PC-9 (cell line): ENCODE data around the gene DPYD. TPM values are rescaled to one million over a fixed set of nuclear protein-coding genes. Genes with fewer than 3 reads are reported as not detected.

Source experiments
- BruUV-seq: library from RNA; stranded (reverse); fragments of 400-500 nt; replicated peaks from 2 replicates; lab custom pipeline; 2021; lab: Mats Ljungman, UMichigan
- CTCF ChIA-PET: fragments of 300-600 bp; sonication (Branson Sonifier 250); formaldehyde crosslinking; loops from one replicate; lab custom pipeline; 2022; ENCODE audit warnings: antibody characterized with exemption; lab: Charles Lee
- POLR2A ChIA-PET: fragments of 300-600 bp; sonication (Branson Sonifier 250); formaldehyde crosslinking; loops from one replicate; lab custom pipeline; 2022; ENCODE audit warnings: antibody characterized with exemption; ENCODE audit not compliant: unreplicated experiment; lab: Charles Lee
- DNase-seq, 2 experiments: peaks; one replicate each; pipeline versions ENCODE4 v3.0.0 to v3.0.0-alpha.2; 2015 to 2022; ENCODE audit warnings: mixed read lengths in 1 of 2
- H2AFZ ChIP-seq: fragments of 200-600 bp; sonication (generic); 2 replicates; pipeline ENCODE4 v1.8.1; 2017; ENCODE audit warnings: antibody characterized with exemption
- H3F3A ChIP-seq: fragments of 200-600 bp; sonication (generic); 2 replicates; pipeline ENCODE4 v1.8.1; 2017; ENCODE audit warnings: antibody characterized with exemption, mild to moderate bottlenecking, low read depth; ENCODE audit not compliant: insufficient read depth
- H3K27ac ChIP-seq: fragments of 200-600 bp; sonication (generic); 2 replicates; pipeline ENCODE4 v1.6.1; 2016; ENCODE audit warnings: mixed run types
- H3K27me3 ChIP-seq: fragments of 200-600 bp; sonication (generic); 2 replicates; pipeline ENCODE4 v1.6.1; 2016; ENCODE audit warnings: low read depth, mixed run types; ENCODE audit not compliant: insufficient read depth
- H3K36me3 ChIP-seq: fragments of 200-600 bp; sonication (generic); 2 replicates; pipeline ENCODE4 v1.6.1; 2016; ENCODE audit warnings: low read depth, mixed run types
- H3K4me1 ChIP-seq: fragments of 200-600 bp; sonication (generic); replicated peaks from 2 replicates; pipeline ENCODE4 v1.6.1; 2016; ENCODE audit warnings: mixed run types; ENCODE audit not compliant: insufficient read depth
- H3K4me2 ChIP-seq: fragments of 200-600 bp; sonication (generic); 2 replicates; pipeline ENCODE4 v1.6.1; 2017; ENCODE audit warnings: mixed run types
- H3K4me3 ChIP-seq: fragments of 200-600 bp; sonication (generic); 2 replicates; pipeline ENCODE4 v1.6.1; 2016; ENCODE audit warnings: mixed run types
- H3K79me2 ChIP-seq: fragments of 200-600 bp; sonication (generic); 2 replicates; pipeline ENCODE4 v1.6.1; 2017; ENCODE audit warnings: low read depth, mixed run types
- H3K9me2 ChIP-seq: fragments of 200-600 bp; sonication (generic); 2 replicates; pipeline ENCODE4 v1.8.1; 2017; ENCODE audit warnings: mild to moderate bottlenecking; ENCODE audit not compliant: insufficient read depth
- H3K9me3 ChIP-seq: fragments of 200-600 bp; sonication (generic); 2 replicates; pipeline ENCODE4 v1.8.1; 2016; ENCODE audit warnings: low read depth; ENCODE audit not compliant: insufficient read depth
- H4K20me1 ChIP-seq: fragments of 200-600 bp; sonication (generic); 2 replicates; pipeline ENCODE4 v1.8.1; 2017; ENCODE audit not compliant: insufficient read depth
- EZH2 ChIP-seq: fragments of 200-600 bp; sonication (generic); IDR thresholded peaks from 2 replicates; pipeline ENCODE4 v1.8.0; 2017; ENCODE audit warnings: antibody characterized with exemption, low read depth
- intact Hi-C: fragments of 100-400 bp; cut with micrococcal nuclease; formaldehyde crosslinking; loops from one replicate; pipeline ENCODE4 v1.10.0; 2022; ENCODE audit not compliant: unreplicated experiment
- total RNA-seq: library from RNA; stranded (reverse); gene quantifications from 2 replicates; pipeline ENCODE4 v1.2.3, GENCODE V29; 2021
- TF ChIP-seq, protein P1 (sequence below): fragments of 200-600 bp; sonication (generic); conservative IDR thresholded peaks from 2 replicates; pipeline ENCODE4 v1.6.1; 2017; ENCODE audit warnings: mixed run types, antibody characterized with exemption, mild to moderate bottlenecking, moderate library complexity

The DPYD gene
- total RNA-seq, 1 experiment from 2014 or later = 24.1 TPM

DNA sequence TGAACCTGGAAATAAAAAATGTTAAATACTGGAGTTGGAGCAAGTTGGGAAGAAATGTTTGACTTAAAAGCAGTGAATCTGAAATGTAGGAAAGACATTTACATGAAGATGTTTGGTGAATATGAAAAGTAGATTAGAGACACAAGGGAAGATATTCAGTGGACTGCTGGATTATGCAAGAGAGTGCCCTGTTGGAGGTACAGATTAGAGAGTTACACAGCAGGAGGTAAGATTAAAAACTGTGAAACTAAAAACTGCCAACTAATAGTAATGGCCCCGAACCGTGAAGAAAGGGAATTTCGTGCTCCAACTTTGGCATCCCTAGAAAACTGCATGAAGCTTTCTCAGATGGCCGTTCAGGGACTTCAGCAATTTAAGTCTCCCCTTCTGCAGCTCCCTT lies 375.4 kb downstream of the DPYD start:
- Histone ChIP-seq H3K27ac (no peak overlapping the region), H3K4me1 (no peaks in the 10 kb centered on the region), H3K9me3 (no peaks in the 10 kb centered on the region), H3K4me3 (no peak overlapping the region), H3K27me3 (no peaks in the 10 kb centered on the region), H3F3A (no peaks in the 10 kb centered on the region), H3K36me3 (no peaks in the 10 kb centered on the region), H3K9me2 (no peaks in the 10 kb centered on the region; the same call in 1 of the 2 replicates), H3K79me2 (no peaks in the 10 kb centered on the region), H3K4me2 (no peak overlapping the region), H4K20me1 (no peaks in the 10 kb centered on the region), H2AFZ (no peak overlapping the region)
- DNase-seq = no peak
- no TSS peak for BruUV-seq
- ChIA-PET CTCF (no interaction called here), POLR2A (no interaction called here)
- intact Hi-C loops = no loop called here
- TF ChIP-seq, protein P1, sequence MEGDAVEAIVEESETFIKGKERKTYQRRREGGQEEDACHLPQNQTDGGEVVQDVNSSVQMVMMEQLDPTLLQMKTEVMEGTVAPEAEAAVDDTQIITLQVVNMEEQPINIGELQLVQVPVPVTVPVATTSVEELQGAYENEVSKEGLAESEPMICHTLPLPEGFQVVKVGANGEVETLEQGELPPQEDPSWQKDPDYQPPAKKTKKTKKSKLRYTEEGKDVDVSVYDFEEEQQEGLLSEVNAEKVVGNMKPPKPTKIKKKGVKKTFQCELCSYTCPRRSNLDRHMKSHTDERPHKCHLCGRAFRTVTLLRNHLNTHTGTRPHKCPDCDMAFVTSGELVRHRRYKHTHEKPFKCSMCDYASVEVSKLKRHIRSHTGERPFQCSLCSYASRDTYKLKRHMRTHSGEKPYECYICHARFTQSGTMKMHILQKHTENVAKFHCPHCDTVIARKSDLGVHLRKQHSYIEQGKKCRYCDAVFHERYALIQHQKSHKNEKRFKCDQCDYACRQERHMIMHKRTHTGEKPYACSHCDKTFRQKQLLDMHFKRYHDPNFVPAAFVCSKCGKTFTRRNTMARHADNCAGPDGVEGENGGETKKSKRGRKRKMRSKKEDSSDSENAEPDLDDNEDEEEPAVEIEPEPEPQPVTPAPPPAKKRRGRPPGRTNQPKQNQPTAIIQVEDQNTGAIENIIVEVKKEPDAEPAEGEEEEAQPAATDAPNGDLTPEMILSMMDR = no peak
- TF ChIP-seq EZH2 = no peak

GRCh38 chr1:97540346-97540888 lies 380.4 kb downstream of the DPYD start:
- TF ChIP-seq, protein P1 = no peak
- TF ChIP-seq EZH2 = no peak
- Histone ChIP-seq H2AFZ (no peak overlapping the region), H3K4me3 (no peak overlapping the region), H3K27me3 (no peaks in the 10 kb centered on the region), H3F3A (no peaks in the 10 kb centered on the region), H3K27ac (no peak overlapping the region), H3K79me2 (no peaks in the 10 kb centered on the region), H4K20me1 (no peaks in the 10 kb centered on the region), H3K9me3 (no peaks in the 10 kb centered on the region), H3K9me2 (no peaks in the 10 kb centered on the region), H3K36me3 (no peaks in the 10 kb centered on the region), H3K4me2 (no peak overlapping the region), H3K4me1 (no peaks in the 10 kb centered on the region)
- POLR2A ChIA-PET = no interaction called here
- BruUV-seq = no TSS peak
- intact Hi-C loops = no loop called here
- DNase-seq = no peak
- CTCF ChIA-PET = no interaction called here

- Histone ChIP-seq H3K27me3 (no peaks in the 10 kb centered on the region), H2AFZ (no peak overlapping the region), H3K36me3 (no peaks in the 10 kb centered on the region), H3K4me2 (no peak overlapping the region), H3K27ac (no peak overlapping the region), H3K4me3 (no peak overlapping the region), H3K9me2 (no peaks in the 10 kb centered on the region), H4K20me1 (no peaks in the 10 kb centered on the region), H3K4me1 (no peaks in the 10 kb centered on the region), H3F3A (no peaks in the 10 kb centered on the region), H3K9me3 (no peaks in the 10 kb centered on the region), H3K79me2 (no peaks in the 10 kb centered on the region)
- intact Hi-C loops = no loop called here
- CTCF ChIA-PET = interaction anchor here (0.7 kb wide), 1 partner anchor 62 kb away, joined by 5 read pairs; no protein-coding TSS in a partner anchor
- BruUV-seq = no TSS peak
- no peak for TF ChIP-seq EZH2
- TF ChIP-seq, protein P1 = no peak
- POLR2A ChIA-PET = no interaction called here
- no peak for DNase-seq
Observed at GRCh38 chr1:97538113-97538512, 382.7 kb downstream of the DPYD start.
